ENCODE results near the gene ITPKB.
"Not testable (repeated sequence)": the region's sequence is repeated elsewhere in the genome, so short reads cannot be mapped to it uniquely, and the experiment has no call there.

ITPKB gene

DNA sequence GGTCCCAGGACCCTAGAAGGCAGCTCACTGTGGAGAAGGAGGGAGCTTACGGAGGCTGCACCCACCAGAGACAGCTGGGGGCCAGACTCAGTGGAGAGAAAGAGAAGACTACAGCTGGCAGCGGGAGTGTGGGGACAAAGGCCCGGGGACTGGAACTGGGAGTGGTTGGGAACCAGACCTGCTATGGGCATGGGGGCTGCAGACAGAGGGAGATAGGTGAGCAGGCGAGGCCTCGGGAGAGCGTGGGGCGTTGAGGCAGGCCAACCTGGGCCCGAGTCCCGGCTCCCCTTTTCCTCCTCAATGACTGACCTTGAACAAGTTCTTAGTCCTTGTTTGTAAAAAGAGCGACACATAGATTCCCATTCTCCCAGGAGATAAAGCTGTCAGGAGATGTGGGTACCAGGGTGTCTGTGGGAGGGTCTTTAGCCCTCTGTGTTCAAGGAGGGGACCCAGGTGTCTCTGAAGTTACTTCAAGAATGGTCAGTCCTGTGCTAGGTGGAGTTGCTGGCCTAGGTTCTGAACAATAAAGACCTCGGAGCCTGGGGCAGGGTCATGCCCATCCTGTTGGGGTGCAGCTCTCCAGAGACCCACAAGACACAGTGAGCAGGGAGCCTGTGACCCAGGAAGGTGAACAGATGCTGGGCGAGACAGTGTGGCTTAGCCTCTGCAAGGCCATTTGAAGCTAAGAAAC lies 87.9 kb downstream of the ITPKB start:
- DNase-seq (ENCODE audit: low read depth, low spot score) = no peak

DNA sequence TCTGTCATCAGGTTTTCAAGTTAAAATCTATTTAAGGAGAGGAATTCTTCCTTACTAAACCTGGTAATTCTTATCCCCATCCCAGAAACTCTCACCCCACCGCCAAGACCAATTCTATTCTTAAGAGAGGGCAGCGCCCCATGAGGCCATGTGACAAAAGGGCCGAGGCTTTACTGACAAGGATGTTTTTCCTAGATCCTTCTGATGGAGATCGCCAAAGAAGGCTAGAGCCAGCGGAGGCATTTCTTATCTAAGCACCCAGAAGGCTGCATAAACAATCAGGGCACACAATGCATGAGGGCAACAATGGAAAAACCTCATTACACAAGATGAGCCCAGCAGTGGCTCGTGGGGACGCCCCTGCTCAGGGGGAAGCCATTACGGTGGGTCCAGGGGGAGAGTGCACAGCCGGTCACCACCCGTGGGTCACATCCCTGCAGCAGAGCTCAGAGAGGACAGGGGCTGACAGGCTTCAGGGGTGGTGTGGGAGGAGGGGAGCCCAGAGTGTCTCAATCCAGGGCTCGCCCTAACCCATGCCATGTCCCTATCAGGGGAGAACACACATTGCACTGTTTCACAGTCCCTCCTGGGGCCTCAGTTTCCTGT lies 88.7 kb downstream of the ITPKB start:
- no peak for DNase-seq (ENCODE audit: low read depth, low spot score)

DNA sequence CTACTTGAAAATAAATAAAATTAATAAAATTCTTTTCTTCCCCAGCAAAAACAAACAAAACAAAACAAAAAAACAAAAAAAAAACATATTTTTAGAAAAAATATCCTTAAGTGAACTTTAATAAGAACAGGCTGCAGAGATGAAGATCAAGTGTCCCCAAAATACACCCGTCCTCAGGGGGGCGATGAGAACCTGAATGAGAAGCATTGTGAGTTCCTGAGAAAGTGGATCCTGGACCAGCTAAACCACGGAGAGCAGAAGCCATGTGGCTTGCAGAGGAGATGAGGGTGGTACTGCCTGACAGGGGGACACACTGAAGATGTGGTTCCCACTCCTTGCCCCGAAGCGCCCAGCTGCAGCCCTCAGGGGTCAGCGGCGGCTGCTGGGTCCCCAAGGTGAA lies 89.3 kb downstream of the ITPKB start:
- DNase-seq (ENCODE audit: low read depth, low spot score) = no peak

DNA sequence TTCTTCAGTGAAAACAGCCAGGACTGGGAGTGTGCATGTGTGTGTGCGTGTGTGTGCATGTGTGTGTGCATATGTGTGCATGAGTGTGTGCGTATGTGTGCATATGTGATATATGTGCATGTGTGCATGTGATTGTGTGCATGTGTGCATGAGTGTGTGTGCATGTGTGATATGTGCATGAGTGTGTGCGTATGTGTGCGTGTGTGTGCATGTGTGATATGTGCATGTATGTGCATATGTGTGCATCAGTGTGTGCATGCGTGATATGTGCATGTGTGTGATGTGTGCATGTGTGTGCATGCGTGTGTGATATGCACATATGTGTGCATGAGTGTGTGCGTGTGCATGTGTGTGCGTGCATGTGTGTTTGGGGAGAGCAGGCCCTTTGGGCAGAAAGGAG lies 89.8 kb downstream of the ITPKB start:
- no peak for DNase-seq (ENCODE audit: low read depth, low spot score)

DNA sequence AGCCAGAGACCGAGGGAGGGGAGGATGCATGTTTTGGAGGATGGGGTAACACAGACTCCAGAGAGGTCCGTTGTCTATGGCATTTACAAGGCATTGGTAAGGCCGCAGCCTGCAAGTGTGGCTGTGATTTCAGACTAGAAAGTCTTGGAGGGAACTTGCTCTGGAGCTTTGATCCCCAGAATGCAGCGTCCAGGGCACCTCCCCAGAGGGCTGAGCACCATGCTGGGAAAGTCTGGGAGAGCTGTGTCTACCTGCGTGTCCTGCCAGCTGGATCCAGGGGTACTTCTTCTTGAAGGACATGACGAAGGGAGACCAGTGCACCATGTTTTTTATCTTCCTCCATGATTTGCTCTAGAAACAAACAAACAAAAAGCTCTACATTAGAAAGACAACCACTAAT lies 90.7 kb downstream of the ITPKB start:
- DNase-seq (ENCODE audit: low read depth, low spot score) = no peak

DNA sequence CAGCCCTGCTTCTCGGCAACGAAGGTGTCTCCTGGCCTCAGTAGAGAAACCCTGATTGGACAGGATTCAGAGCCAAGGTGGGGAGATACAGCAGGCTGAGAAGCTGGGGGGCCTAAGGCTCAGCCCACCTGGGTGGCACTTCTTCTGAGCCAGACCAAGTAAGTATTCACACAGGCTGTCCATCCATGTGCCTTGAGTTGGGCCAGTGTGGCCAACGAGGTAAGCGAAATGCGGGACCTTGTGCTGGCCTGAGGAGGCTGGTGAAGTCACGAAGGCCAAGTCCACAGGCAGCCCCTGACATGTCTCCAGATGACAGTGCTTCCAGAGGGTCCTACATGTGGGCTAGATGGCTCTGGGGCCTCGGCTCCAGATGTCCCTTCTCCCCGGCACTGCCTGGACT lies 91.4 kb downstream of the ITPKB start:
- DNase-seq (ENCODE audit: low read depth, low spot score) = no peak

DNA sequence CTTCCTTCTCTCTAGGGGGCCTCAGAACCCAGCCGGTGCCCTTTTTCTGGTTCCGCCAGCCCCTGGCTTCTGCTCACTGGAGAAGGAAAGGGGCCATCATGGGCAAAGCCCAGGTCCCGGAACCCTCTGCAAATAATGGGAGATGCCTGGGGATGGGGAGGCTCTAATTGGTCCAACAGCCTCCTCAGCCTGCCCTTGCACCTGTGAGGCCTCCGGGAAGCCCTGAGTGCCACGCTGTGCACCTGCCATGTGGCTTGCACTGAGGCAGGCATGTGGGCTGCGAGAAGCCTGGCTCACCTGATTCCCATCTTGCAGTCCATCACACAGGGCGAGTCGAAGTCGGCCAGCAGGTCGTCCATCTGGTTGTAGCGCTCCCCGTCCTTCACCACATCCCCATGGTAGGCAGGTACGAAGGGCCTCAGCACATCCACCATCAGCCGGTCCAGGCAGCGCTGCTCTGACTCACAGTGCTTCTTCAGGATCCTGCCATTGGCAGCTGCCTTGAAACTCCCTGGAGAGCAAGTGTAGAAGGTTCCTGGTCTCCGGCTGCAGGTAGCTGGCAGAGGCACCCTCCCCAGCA lies 92.1 kb downstream of the ITPKB start:
- no peak for DNase-seq (ENCODE audit: low read depth, low spot score)

DNA sequence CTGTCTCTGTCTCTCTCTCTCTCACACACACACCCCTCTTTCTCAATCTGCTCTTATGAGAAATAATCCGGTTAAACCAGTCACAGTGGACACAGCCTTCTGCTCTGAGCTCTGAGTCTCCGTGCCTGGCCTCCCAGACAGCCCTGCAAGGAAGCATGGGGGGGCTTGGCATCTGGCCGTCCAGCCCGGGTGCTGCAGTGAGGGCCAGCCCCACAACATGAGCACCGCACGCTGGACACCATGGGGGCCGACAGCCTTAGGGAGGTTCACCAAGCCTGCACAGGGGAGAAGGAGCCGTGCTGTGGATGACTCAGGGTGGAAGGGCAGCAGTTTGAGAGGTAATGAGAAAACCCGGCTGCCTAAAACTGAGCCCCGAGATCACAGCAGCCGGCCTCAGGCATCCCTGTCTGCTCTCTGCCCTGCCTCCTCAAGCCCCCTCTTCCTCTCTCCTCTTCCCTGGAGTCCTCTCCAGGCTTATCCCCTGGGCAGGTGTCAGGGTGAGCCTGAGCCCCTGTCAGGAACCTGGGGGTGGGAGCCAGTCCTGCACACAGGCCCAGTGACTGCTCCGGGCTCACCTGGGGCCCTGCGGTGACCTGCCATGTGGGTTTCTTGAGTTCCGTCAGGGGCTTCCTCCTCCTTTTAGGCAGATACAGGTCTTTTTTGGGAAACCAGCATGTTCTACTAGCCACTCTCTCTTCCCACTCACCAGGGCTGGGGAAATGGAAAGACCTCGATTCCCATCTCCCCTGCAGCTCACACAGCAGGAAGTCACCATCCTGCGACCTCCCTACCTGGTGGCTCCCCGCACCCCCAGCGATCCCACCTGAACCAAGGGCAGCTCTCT lies 92.8 kb downstream of the ITPKB start:
- DNase-seq (ENCODE audit: low read depth, low spot score) = no peak

DNA sequence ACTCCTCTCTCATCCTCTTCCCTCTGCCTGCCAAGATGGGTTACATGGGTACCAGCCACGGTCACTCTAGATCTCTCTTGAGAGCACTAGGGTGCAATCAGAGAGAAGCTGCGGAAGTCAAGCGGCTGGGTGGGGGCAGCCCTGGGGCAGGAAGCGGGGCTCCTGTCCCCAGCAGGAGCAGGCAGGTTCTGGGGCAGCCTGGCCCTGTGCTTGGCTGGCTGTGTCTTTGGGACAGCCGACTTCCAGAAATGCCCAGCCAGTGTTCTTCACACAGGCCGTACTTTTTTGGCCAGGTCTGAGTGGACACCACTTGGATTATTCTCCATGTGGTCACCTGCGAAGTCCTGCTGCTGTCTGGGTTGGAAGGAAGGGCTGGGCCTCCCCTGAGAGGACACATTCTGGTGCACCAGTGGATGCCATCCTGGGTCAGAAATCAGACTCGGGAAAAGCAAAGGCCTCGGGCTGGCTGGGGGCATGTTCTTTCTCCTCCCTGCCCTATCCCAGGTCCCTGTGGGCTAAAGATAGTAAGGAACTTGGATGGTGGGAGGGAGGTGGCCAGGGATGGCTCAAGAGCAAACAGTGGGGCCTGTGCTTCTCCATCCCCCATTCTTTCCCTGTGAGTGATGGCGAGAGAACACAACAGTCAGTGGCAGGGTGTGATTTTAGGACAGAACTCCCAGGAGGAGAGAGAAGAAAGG lies 93.7 kb downstream of the ITPKB start:
- DNase-seq (ENCODE audit: low read depth, low spot score) = no peak

DNA sequence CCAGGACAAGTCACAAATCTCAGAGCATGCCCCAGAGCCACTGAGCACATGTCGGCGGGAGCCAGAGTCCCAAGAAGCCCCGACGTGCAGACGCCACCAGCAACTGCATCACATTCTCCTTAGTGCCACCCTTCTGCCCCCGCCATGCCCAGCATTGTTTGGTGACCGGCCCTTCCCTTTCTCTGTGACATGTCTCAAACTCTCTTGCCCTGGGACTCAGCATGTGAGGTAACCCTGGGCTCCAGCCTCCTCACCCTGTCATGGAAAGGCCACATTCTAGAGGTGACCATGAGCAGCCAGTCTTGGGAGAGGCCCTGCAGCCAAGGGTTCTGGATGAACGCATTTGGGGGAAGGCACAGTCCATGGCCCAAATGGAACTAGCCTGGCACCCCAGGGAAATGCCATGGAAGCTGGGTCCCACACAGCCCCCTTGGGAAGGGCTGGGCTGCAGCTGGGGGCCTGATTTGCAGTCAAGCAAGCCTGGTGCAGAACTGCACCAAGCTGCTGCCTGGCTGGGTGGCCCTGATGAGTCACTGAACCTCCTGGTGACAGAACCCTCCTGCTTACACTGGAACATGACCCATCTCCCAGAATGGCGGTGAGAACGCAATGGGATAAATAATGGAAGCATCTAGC lies 94.4 kb downstream of the ITPKB start:
- DNase-seq (ENCODE audit: low read depth, low spot score) = no peak

DNA sequence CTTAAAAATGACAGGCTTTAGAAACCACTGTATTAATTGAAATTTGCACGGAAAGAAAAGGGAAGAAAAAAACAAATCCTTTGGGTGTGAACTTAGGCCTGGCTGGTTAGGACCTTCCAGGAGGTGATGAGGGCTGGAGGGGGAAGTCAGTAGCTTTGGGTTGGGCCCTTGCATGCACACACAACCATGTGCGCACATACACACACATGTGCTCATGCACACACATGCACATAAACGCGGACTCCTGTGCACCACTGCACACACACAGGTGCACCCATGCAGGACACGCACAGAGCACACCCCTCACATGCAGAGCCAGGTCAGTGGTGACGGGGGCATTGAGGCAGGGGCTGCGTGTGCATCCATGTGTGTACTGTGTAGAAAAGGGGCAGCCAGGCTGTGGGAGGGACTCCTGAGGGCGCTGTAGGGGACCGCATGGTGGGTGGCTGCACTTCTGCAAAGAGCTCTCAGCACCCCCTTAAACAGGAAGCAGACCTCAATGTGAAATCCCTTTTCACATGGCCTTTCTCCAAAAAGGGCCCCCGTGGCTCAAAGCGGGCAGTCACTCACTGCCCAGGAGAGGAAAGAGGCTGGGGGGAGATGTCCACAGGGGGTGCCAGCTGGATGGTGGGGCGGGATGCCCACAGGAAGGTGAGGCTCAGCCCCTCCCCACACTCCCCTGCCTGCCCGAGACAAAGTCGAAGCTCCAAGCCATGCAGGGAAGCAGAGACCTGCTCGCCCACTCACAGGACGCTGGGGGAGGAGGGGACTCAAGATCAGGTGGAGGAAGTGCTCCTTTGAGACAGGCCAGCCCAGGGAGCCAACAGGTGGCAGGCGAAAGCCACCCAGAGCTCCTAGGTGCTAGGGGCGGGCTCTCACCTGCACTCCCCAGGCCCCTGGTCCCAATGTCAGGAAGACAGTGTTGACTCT lies 95.2 kb downstream of the ITPKB start:
- no peak for DNase-seq (ENCODE audit: low read depth, low spot score)

DNA sequence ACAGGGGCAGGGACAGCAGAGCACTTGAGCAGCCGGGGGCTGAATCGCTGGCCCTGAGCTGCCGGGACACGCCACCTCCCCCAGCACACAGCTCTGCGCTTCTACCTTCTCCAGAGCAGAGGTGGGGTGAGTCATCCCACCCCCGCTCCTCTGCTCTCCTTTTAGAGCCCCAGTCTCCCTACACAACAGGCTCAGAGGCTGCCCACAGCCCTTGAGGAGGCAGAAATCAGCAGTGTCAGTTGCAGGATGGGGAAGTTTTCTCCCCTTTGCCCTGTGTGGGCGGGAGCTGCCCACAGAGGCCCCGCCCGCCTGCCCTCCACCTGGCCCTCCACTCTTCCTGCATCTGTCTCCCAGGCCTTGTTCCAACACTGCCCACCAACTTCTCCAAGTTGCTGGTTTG lies 95.9 kb downstream of the ITPKB start:
- DNase-seq (ENCODE audit: low read depth, low spot score) = no peak

DNA sequence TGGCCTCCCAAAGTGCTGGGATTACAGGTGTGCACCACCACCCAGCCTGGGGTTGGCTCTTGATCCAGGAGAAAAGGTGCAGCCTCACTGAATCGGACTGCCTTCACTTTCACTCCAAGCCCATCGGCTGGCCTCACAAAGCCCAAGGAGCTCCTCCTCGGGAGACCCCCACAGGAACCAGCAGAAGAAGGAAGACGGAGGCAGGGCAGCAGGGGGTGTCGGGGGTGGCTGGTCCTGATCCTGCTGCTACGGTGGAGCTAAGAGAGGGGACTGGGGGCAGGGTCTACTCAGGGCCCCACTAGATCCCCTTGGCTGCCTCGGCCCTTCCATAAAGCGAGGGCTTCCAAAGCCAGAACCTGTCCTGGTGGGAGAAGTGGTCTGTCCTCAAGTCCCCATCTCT lies 96.7 kb downstream of the ITPKB start:
- no peak for DNase-seq (ENCODE audit: low read depth, low spot score)

DNA sequence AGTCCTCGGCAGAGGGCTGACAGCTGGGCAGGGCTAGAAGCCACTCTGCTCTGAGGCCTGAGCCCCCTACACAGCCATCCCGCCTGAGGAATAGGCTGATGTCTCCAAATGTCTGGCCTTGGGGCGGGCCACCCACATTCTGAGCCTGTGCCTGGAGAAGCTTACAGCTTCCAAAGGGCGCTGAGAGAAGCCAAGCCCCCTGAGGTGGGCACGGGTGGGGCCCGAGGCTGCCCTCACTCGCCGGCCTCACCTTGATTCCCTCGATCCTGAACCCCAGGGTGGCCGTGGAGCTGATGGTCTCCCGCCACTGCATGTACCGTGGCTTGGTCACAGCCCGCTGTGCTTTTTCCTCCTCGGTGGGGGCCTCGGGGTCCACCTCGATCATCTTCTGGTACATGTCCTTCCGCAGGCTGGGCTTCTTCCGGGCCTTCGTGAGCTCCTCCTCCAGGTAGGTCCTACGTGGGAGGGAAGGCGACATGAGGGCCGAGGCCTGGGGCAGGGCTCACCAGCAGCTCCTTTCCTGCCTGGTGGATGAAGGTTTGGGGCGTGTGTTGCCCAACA lies 97.3 kb downstream of the ITPKB start:
- DNase-seq (ENCODE audit: low read depth, low spot score) = no peak

DNA sequence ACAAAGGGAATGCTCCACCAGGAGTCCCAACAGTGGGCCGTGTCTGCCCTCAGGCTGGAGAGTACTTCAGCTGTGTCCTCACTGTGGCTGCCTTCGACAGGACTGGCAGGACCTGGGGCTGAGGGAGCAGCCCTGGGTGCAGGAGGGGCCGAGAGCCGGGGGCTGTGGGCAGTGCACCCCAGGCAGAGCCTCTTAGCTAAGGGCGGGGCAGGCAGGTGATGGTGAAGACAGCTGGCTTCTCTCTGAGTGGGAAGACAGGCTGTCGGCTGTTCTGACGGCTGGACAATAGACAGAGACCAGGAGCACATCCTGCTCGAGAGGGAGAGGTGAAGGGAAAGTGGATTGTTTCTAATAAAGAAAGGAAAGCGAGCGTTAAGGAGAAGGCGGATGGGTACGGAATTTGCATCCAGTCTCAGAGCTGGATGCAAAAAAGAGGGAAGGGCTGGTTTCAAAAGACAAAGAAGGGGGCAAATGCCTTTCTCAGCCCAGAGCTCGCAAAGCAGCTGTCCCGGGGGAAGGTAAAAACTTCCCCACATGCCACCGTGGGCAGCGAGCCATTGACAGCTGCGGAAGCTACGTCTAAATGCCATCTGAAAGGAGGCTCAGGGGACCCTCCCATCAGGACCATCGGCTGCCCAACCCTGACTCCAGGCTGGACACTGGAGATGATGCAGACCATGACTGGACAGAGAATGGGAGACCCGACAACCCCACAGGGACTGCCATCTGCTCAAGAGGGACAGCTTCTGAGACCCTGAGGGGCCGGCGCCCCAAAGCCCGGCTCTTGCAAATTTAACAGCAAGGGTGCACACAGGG lies 98.6 kb downstream of the ITPKB start:
- no peak for DNase-seq (ENCODE audit: low read depth, low spot score)

DNA sequence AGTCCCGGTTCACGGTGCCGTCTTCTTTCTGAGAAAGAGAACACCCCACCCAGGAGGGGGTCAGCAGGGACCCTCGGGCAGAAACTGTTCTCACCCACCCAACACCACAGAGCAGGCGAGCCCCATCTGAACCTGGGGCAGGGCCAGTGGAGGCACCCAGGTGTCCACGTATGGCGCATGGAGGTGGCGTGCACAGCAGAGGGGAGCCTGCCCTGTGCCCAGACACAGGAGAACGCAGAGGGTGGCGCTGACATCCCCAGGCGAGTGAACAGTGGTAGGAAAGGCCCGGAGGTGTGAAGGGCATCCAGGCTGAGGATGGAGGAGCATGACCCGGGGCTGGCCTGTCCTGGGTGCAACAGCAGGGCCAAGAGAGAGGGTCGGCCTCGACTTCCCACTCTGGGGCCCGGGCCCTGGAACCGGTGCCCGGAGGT lies 99.4 kb downstream of the ITPKB start:
- DNase-seq (ENCODE audit: low read depth, low spot score) = no peak

DNA sequence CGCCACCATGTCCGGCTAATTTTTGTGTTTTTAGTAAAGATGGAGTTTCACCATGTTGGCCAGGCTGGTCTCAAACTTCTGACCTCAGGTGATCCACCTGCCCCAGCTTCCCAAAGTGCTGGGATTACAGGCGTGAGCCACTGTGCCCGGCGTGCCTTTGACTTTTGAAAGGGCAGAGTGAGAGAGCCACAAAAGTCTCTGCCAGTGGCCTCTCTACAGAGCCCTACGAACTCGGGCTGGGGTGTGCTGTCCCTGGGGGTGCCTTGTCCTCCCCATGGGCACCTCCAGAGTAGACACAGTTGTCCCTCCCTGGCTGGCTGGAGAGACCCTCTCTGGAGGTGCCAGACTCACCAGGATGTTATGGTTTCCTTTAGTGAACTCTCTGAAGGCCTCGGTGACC lies 99.9 kb downstream of the ITPKB start:
- not testable (repeated sequence) for DNase-seq (ENCODE audit: low read depth, low spot score)

DNA sequence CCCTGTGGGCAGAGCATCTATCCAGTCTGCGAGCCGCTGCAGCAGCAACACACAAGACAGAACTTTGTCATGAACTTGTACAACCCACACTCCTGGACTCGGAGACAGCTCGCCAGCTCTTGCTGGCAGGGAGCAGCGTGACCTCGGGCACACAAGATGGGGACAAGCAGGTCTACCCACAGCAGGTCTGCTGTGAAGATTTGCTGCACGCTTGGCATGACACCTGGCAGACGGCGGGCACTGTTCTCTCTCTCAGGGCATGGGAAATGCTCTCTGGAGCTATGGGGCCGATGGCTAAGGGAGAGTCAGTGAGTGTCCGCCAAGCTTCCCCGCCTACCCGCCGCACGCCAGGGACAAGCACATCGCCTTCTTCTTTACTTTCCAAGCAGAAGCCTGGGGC lies 100.5 kb downstream of the ITPKB start:
- DNase-seq (ENCODE audit: low read depth, low spot score) = no peak

DNA sequence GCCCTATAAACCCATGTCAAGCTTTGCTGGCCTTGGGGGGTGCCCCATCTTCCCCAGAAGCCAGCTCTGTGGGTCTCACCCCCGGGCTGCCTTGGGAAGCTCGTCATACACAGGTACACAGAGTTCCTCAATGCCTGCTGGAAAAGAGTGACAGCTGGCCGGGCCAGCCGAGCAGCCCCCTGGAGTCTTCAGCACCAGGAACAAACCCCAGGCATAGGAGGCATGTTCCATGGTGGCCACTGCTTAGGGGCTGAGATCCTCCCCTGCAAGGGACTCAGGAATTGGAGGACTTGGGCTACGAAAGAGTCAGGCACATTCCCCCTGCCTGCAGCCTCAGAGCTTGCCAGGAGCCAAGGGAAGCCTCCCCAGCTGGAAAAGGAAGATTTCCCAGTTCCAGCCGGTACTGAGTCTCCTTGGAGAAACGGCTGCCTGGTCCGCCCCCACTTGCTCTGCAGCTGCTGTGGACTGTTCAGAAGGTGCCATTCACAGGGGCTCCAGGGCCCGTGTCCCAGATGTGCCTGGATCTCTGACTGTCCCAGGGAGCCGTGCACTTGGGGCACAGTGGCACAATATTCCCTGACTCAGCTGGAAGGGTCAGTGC lies 101.0 kb downstream of the ITPKB start:
- DNase-seq (ENCODE audit: low read depth, low spot score) = no peak

All from activated CD4-positive, CD25-positive, alpha-beta regulatory T cell treated with anti-CD3 and anti-CD28 coated beads, Interleukin-2, amount 50 U/mL, for 16 hours (primary cell).